GM23338 (cell line): ENCODE data around the gene OCA2. TPM values are rescaled to one million over a fixed set of nuclear protein-coding genes. Genes with fewer than 3 reads are reported as not detected.

Experiments used
- ATAC-seq: fragments of 200-7000 bp; cut with Tn5 transposase; 3 replicates; pipeline ENCODE4 v1.9.1; 2020
- DNase-seq: peaks from one replicate; pipeline ENCODE4 v3.0.0-alpha.2; 2015; ENCODE audit warnings: low spot score
- H2AFZ ChIP-seq: fragments of 200-600 bp; sonication (generic); 2 replicates; pipeline ENCODE4 v1.8.0; 2016; ENCODE audit warnings: antibody characterized with exemption, mild to moderate bottlenecking, moderate library complexity
- H3F3A ChIP-seq: fragments of 200-600 bp; sonication (generic); replicated peaks from 2 replicates; pipeline ENCODE4 v1.8.0; 2017; ENCODE audit warnings: antibody characterized with exemption, mixed run types, low read depth
- H3K27ac ChIP-seq: fragments of 200-600 bp; sonication (generic); 2 replicates; pipeline ENCODE4 v1.6.1; 2016; ENCODE audit warnings: low read depth
- H3K27me3 ChIP-seq: fragments of 200-600 bp; sonication (generic); 2 replicates; pipeline ENCODE4 v1.8.0; 2016; ENCODE audit warnings: mild to moderate bottlenecking, mixed run types, moderate library complexity; ENCODE audit not compliant: insufficient read depth
- H3K36me3 ChIP-seq: fragments of 200-600 bp; sonication (generic); 2 replicates; pipeline ENCODE4 v1.8.0; 2016; ENCODE audit warnings: mild to moderate bottlenecking; ENCODE audit not compliant: insufficient read depth
- H3K4me1 ChIP-seq: fragments of 200-600 bp; sonication (generic); 2 replicates; pipeline ENCODE4 v1.8.0; 2016; ENCODE audit warnings: mild to moderate bottlenecking, moderate library complexity; ENCODE audit not compliant: insufficient read depth
- H3K4me2 ChIP-seq: fragments of 200-600 bp; sonication (generic); 2 replicates; pipeline ENCODE4 v1.7.1; 2017; ENCODE audit warnings: mixed run types
- H3K4me3 ChIP-seq: fragments of 200-600 bp; sonication (generic); 2 replicates; pipeline ENCODE4 v1.6.1; 2016; ENCODE audit warnings: mixed run types
- H3K79me2 ChIP-seq: fragments of 200-600 bp; sonication (generic); replicated peaks from 2 replicates; pipeline ENCODE4 v1.8.0; 2017; ENCODE audit warnings: mild to moderate bottlenecking; ENCODE audit not compliant: insufficient read depth
- H3K9me2 ChIP-seq: fragments of 200-600 bp; sonication (generic); 2 replicates; pipeline ENCODE4 v1.8.0; 2017; ENCODE audit not compliant: insufficient read depth
- H4K20me1 ChIP-seq: fragments of 200-600 bp; sonication (generic); replicated peaks from 2 replicates; pipeline ENCODE4 v1.8.0; 2017; ENCODE audit warnings: mild to moderate bottlenecking; ENCODE audit not compliant: insufficient read depth
- H3K27ac Mint-ChIP-seq: 2 replicates; pipeline ENCODE4 v1.8.0; 2020; ENCODE audit warnings: inconsistent platforms, mild to moderate bottlenecking, moderate library complexity, mixed read lengths
- H3K27me3 Mint-ChIP-seq: 3 replicates; pipeline ENCODE4 v1.8.0; 2022; ENCODE audit warnings: low read depth, mild to moderate bottlenecking, moderate library complexity, mixed read lengths, inconsistent platforms; ENCODE audit not compliant: insufficient read depth, poor library complexity
- H3K36me3 Mint-ChIP-seq: 3 replicates; pipeline ENCODE4 v1.8.0; 2021; ENCODE audit warnings: low read depth, mild to moderate bottlenecking, inconsistent platforms, moderate library complexity, mixed read lengths
- H3K4me1 Mint-ChIP-seq: 3 replicates; pipeline ENCODE4 v1.8.0; 2020; ENCODE audit warnings: mild to moderate bottlenecking, inconsistent platforms, mixed read lengths
- H3K4me3 Mint-ChIP-seq: 3 replicates; pipeline ENCODE4 v1.8.0; 2021; ENCODE audit warnings: moderate library complexity, mild to moderate bottlenecking, inconsistent platforms, mixed read lengths
- H3K9me3 Mint-ChIP-seq: 3 replicates; pipeline ENCODE4 v1.8.0; 2020; ENCODE audit warnings: moderate library complexity, mild to moderate bottlenecking, inconsistent platforms, mixed read lengths
- CREB1 ChIP-seq: fragments of 250-450 bp; sonication (Bioruptor Pico); IDR thresholded peaks from 2 replicates; pipeline ENCODE4 v1.5.0; 2020; ENCODE audit warnings: low read depth, mild to moderate bottlenecking, moderate library complexity
- EZH2 ChIP-seq: fragments of 200-600 bp; sonication (generic); IDR thresholded peaks from one replicate; pipeline ENCODE4 v1.8.0; 2017; ENCODE audit warnings: antibody characterized with exemption, mild to moderate bottlenecking, low read depth; ENCODE audit not compliant: unreplicated experiment
- EZH2phosphoT487 ChIP-seq: fragments of 200-600 bp; sonication (generic); IDR thresholded peaks from one replicate; pipeline ENCODE4 v1.8.1; 2018; ENCODE audit warnings: antibody characterized with exemption; ENCODE audit not compliant: unreplicated experiment
- JUNB ChIP-seq: IDR thresholded peaks from one replicate; pipeline ENCODE4 v1.6.1; 2016; ENCODE audit warnings: antibody characterized with exemption; ENCODE audit not compliant: unreplicated experiment
- NANOG ChIP-seq: IDR thresholded peaks from 2 replicates; pipeline ENCODE4 v1.6.1; 2016; ENCODE audit warnings: antibody characterized with exemption, borderline replicate concordance
- POLR2AphosphoS5 ChIP-seq: IDR thresholded peaks from 2 replicates; pipeline ENCODE4 v1.6.1; 2016; ENCODE audit warnings: antibody characterized with exemption, low read depth
- STAT1 ChIP-seq: IDR thresholded peaks from one replicate; pipeline ENCODE4 v1.6.1; 2016; ENCODE audit warnings: antibody characterized with exemption; ENCODE audit not compliant: unreplicated experiment
- ZNF114 ChIP-seq: fragments of 250-450 bp; sonication (Bioruptor Pico); IDR thresholded peaks from 2 replicates; pipeline ENCODE4 v1.5.0; 2020; ENCODE audit warnings: mild to moderate bottlenecking, moderate library complexity
- ZNF331 ChIP-seq: fragments of 250-450 bp; sonication (Bioruptor Pico); IDR thresholded peaks from 2 replicates; pipeline ENCODE4 v1.5.0; 2020; ENCODE audit warnings: low read depth, mild to moderate bottlenecking, moderate library complexity
- polyA plus RNA-seq: library from polyadenylated mRNA; unstranded; fragments of >200 nt; fragmentation: Nextera tagmentation; extraction: Ambion mirVana; gene quantifications from 2 replicates; pipeline ENCODE4 v1.2.1, GENCODE V29; 2016
- total RNA-seq: library from RNA; depleted of rRNA; stranded (reverse); fragments of >200 nt; shearing (Covaris generic); gene quantifications from 2 replicates; pipeline ENCODE4 v1.2.3, GENCODE V29; 2014
- TF ChIP-seq, protein P1 (sequence below): IDR thresholded peaks from 2 replicates; pipeline ENCODE4 v1.6.1; 2016; ENCODE audit warnings: antibody characterized with exemption
- TF ChIP-seq, protein P2 (sequence below): fragments of 250-450 bp; sonication (Bioruptor Pico); IDR thresholded peaks from 2 replicates; pipeline ENCODE4 v1.5.0; 2020; ENCODE audit warnings: mild to moderate bottlenecking, moderate library complexity
- TF ChIP-seq, protein P3 (sequence below), 2 experiments: fragments of 200-600 bp in 1 of 2; sonication (generic) in 1 of 2; conservative IDR thresholded peaks; 2 replicates each; pipeline versions ENCODE4 v1.5.1 to v1.6.1; 2016 to 2017; ENCODE audit warnings: antibody characterized with exemption in 2 of 2, low read depth in 2 of 2, mild to moderate bottlenecking in 2 of 2, moderate library complexity in 1 of 2
- TF ChIP-seq, protein P4 (sequence below): IDR thresholded peaks from one replicate; pipeline ENCODE4 v1.6.1; 2018; ENCODE audit warnings: antibody characterized with exemption; ENCODE audit not compliant: unreplicated experiment

Gene OCA2
- total and polyA plus RNA-seq, 2 experiments from 2014 or later, result 0.40 to 0.69 TPM

DNA sequence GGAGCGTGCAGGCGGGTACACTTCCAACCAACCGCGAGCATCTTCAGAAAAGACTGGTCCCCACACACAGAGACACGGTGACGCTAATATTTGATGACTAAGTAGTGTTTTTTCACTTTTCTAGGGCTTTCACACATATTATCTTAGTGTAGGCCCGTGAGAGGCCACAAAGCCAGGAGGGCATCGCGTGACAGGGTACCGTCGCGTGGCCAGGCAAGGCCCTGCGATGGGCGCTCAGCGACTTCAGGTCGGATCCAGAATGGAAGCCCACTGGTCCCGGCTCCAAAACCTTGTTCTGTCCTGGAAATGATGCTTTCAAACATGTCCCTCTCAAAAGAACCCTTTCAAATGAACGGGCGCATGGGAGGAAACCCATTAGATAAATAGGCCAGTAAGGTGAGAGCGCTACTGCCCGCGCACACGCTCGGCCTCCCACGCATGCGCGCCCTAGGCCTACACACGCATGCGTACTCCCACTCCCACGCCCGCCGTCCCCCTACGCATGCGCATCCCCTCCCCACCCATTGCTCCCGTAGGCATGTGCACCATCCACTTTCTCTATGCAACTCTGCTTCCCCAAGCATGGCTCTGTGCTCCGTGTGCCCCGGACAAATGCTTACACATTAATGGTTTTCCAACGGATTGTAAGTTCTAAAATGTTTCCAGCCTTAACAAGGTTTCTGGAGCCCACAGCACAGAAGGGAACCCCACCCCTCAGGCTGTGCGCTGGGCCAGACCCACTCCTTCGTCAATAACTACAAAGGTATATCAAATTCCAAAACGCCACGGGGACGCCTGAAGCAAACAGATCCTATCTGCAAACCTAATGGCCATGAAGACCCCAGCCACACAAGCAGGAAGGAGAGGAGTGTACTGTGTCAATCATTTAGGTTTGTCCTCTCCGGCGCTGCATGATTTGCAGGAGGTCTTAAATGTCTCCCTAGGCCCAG, 72.1 kb downstream of the OCA2 start:
- Histone ChIP-seq H3K27ac (no peak overlapping the region), H2AFZ (no peak overlapping the region), H4K20me1 (no peaks in the 10 kb centered on the region), H3K79me2 (no peaks in the 10 kb centered on the region), H3K4me2 (no peak overlapping the region), H3K27me3 (no peaks in the 10 kb centered on the region), H3K4me1 (no peaks in the 10 kb centered on the region), H3K36me3 (no peaks in the 10 kb centered on the region), H3K9me2 (no peaks in the 10 kb centered on the region; the same call in 1 of the 2 replicates), H3F3A (no peaks in the 10 kb centered on the region), H3K4me3 (no peak overlapping the region)
- no peak for DNase-seq
- Mint-ChIP-seq H3K27me3 (peaks cover 5% of the 10 kb centered on the region), H3K36me3 (no peaks in the 10 kb centered on the region), H3K9me3 (no peaks in the 10 kb centered on the region), H3K4me3 (no peak overlapping the region), H3K27ac (no peak overlapping the region), H3K4me1 (peaks cover 3% of the 10 kb centered on the region; the same call in 2 of the 3 replicates)
- ATAC-seq, result no peak
- TF ChIP-seq EZH2 (no peak), EZH2phosphoT487 (no peak), POLR2AphosphoS5 (no peak), ZNF331 (CRISPR knock-in tag) (no peak), CREB1 (CRISPR knock-in tag) (no peak), NANOG (no peak), ZNF114 (CRISPR knock-in tag) (no peak), JUNB (no peak), STAT1 (no peak)
- TF ChIP-seq, protein P1, sequence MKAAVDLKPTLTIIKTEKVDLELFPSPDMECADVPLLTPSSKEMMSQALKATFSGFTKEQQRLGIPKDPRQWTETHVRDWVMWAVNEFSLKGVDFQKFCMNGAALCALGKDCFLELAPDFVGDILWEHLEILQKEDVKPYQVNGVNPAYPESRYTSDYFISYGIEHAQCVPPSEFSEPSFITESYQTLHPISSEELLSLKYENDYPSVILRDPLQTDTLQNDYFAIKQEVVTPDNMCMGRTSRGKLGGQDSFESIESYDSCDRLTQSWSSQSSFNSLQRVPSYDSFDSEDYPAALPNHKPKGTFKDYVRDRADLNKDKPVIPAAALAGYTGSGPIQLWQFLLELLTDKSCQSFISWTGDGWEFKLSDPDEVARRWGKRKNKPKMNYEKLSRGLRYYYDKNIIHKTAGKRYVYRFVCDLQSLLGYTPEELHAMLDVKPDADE, result no peak
- TF ChIP-seq, protein P2, sequence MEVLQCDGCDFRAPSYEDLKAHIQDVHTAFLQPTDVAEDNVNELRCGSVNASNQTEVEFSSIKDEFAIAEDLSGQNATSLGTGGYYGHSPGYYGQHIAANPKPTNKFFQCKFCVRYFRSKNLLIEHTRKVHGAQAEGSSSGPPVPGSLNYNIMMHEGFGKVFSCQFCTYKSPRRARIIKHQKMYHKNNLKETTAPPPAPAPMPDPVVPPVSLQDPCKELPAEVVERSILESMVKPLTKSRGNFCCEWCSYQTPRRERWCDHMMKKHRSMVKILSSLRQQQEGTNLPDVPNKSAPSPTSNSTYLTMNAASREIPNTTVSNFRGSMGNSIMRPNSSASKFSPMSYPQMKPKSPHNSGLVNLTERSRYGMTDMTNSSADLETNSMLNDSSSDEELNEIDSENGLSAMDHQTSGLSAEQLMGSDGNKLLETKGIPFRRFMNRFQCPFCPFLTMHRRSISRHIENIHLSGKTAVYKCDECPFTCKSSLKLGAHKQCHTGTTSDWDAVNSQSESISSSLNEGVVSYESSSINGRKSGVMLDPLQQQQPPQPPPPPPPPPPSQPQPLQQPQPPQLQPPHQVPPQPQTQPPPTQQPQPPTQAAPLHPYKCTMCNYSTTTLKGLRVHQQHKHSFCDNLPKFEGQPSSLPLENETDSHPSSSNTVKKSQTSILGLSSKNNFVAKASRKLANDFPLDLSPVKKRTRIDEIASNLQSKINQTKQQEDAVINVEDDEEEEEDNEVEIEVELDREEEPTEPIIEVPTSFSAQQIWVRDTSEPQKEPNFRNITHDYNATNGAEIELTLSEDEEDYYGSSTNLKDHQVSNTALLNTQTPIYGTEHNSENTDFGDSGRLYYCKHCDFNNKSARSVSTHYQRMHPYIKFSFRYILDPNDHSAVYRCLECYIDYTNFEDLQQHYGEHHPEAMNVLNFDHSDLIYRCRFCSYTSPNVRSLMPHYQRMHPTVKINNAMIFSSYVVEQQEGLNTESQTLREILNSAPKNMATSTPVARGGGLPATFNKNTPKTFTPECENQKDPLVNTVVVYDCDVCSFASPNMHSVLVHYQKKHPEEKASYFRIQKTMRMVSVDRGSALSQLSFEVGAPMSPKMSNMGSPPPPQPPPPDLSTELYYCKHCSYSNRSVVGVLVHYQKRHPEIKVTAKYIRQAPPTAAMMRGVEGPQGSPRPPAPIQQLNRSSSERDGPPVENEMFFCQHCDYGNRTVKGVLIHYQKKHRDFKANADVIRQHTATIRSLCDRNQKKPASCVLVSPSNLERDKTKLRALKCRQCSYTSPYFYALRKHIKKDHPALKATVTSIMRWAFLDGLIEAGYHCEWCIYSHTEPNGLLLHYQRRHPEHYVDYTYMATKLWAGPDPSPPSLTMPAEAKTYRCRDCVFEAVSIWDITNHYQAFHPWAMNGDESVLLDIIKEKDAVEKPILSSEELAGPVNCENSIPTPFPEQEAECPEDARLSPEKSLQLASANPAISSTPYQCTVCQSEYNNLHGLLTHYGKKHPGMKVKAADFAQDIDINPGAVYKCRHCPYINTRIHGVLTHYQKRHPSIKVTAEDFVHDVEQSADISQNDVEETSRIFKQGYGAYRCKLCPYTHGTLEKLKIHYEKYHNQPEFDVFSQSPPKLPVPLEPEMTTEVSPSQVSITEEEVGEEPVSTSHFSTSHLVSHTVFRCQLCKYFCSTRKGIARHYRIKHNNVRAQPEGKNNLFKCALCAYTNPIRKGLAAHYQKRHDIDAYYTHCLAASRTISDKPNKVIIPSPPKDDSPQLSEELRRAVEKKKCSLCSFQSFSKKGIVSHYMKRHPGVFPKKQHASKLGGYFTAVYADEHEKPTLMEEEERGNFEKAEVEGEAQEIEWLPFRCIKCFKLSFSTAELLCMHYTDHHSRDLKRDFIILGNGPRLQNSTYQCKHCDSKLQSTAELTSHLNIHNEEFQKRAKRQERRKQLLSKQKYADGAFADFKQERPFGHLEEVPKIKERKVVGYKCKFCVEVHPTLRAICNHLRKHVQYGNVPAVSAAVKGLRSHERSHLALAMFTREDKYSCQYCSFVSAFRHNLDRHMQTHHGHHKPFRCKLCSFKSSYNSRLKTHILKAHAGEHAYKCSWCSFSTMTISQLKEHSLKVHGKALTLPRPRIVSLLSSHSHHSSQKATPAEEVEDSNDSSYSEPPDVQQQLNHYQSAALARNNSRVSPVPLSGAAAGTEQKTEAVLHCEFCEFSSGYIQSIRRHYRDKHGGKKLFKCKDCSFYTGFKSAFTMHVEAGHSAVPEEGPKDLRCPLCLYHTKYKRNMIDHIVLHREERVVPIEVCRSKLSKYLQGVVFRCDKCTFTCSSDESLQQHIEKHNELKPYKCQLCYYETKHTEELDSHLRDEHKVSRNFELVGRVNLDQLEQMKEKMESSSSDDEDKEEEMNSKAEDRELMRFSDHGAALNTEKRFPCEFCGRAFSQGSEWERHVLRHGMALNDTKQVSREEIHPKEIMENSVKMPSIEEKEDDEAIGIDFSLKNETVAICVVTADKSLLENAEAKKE (CRISPR knock-in tag), result no peak
- TF ChIP-seq, protein P3, sequence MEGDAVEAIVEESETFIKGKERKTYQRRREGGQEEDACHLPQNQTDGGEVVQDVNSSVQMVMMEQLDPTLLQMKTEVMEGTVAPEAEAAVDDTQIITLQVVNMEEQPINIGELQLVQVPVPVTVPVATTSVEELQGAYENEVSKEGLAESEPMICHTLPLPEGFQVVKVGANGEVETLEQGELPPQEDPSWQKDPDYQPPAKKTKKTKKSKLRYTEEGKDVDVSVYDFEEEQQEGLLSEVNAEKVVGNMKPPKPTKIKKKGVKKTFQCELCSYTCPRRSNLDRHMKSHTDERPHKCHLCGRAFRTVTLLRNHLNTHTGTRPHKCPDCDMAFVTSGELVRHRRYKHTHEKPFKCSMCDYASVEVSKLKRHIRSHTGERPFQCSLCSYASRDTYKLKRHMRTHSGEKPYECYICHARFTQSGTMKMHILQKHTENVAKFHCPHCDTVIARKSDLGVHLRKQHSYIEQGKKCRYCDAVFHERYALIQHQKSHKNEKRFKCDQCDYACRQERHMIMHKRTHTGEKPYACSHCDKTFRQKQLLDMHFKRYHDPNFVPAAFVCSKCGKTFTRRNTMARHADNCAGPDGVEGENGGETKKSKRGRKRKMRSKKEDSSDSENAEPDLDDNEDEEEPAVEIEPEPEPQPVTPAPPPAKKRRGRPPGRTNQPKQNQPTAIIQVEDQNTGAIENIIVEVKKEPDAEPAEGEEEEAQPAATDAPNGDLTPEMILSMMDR (conservative IDR thresholded peaks at IDR 0.05; ENCODE audit: low read depth in 2 of 2), result no peak
- TF ChIP-seq, protein P4, sequence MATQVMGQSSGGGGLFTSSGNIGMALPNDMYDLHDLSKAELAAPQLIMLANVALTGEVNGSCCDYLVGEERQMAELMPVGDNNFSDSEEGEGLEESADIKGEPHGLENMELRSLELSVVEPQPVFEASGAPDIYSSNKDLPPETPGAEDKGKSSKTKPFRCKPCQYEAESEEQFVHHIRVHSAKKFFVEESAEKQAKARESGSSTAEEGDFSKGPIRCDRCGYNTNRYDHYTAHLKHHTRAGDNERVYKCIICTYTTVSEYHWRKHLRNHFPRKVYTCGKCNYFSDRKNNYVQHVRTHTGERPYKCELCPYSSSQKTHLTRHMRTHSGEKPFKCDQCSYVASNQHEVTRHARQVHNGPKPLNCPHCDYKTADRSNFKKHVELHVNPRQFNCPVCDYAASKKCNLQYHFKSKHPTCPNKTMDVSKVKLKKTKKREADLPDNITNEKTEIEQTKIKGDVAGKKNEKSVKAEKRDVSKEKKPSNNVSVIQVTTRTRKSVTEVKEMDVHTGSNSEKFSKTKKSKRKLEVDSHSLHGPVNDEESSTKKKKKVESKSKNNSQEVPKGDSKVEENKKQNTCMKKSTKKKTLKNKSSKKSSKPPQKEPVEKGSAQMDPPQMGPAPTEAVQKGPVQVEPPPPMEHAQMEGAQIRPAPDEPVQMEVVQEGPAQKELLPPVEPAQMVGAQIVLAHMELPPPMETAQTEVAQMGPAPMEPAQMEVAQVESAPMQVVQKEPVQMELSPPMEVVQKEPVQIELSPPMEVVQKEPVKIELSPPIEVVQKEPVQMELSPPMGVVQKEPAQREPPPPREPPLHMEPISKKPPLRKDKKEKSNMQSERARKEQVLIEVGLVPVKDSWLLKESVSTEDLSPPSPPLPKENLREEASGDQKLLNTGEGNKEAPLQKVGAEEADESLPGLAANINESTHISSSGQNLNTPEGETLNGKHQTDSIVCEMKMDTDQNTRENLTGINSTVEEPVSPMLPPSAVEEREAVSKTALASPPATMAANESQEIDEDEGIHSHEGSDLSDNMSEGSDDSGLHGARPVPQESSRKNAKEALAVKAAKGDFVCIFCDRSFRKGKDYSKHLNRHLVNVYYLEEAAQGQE, result no peak
